ENCODE data around the gene MAN1B1.
A peak's percentile ranks its signal among the peaks of the same experiment; 100 is the strongest.
"Not testable (repeated sequence)": the region's sequence is repeated elsewhere in the genome, so short reads cannot be mapped to it uniquely, and the experiment has no call there.

MAN1B1 gene

GRCh38 chr9:137112564-137113384 is 26.0 kb downstream of the MAN1B1 start:
- no peak for DNase-seq

GRCh38 chr9:137113385-137114159 is 26.8 kb downstream of the MAN1B1 start:
- DNase-seq = peak; percentile 26 to 31

GRCh38 chr9:137114220-137114612 is 27.4 kb downstream of the MAN1B1 start:
- peak in 1 of 2 experiments; percentile 21 for DNase-seq

GRCh38 chr9:137114613-137115393 is 28.0 kb downstream of the MAN1B1 start, which contains the start of gene DPP7:
Gene DPP7 (minus strand): TSS chr9:137114733. CDS start chr9:137114713, 20 bp downstream.
- peak; percentile 71 to 72 for DNase-seq

GRCh38 chr9:137115394-137116026 is 28.7 kb downstream of the MAN1B1 start:
- no peak for DNase-seq

GRCh38 chr9:137116027-137116507 is 29.3 kb downstream of the MAN1B1 start:
- DNase-seq = no peak

- DNase-seq = no peak
Observed at GRCh38 chr9:137116728-137117127, 29.9 kb downstream of the MAN1B1 start.

GRCh38 chr9:137117269-137117731 is 30.5 kb downstream of the MAN1B1 start:
- no peak for DNase-seq

GRCh38 chr9:137118092-137118603 is 31.4 kb downstream of the MAN1B1 start:
- not testable (repeated sequence) for DNase-seq

GRCh38 chr9:137121927-137122795 is 35.4 kb downstream of the MAN1B1 start:
- DNase-seq = not testable (repeated sequence)

- DNase-seq = not testable (repeated sequence)
Observed at GRCh38 chr9:137122796-137123467, 36.1 kb downstream of the MAN1B1 start.

- no peak for DNase-seq
Observed at GRCh38 chr9:137123468-137123837, 36.7 kb downstream of the MAN1B1 start.

- DNase-seq = not testable (repeated sequence)
Observed at GRCh38 chr9:137123952-137124462, 37.2 kb downstream of the MAN1B1 start.

GRCh38 chr9:137126786-137127185 is 40.0 kb downstream of the MAN1B1 start:
- DNase-seq = no peak

- no peak for DNase-seq
Observed at GRCh38 chr9:137127301-137128157, 40.7 kb downstream of the MAN1B1 start.

- no peak for DNase-seq
Observed at GRCh38 chr9:137128158-137128861, 41.5 kb downstream of the MAN1B1 start.

- no peak for DNase-seq
Observed at GRCh38 chr9:137128862-137129455, 42.2 kb downstream of the MAN1B1 start.
